WTC11 (cell line): Measurements from ENCODE around the gene FAM161B. TPM values are rescaled to one million over a fixed set of nuclear protein-coding genes. Genes with fewer than 3 reads are reported as not detected.

Experiments used
- ATAC-seq: fragments of 200-7000 bp; cut with Tn5 transposase; 2 replicates; pipeline ENCODE4 v1.10.0; 2021; ENCODE audit warnings: mild to moderate bottlenecking, moderate library complexity
- Bru-seq: library from RNA; stranded (reverse); fragments of 400-500 nt; gene quantifications from one replicate; lab custom pipeline; 2021; lab: Mats Ljungman, UMichigan
- CTCF ChIA-PET: fragments of 300-600 bp; sonication (Branson Sonifier 250); formaldehyde crosslinking; loops from one replicate; lab custom pipeline; 2021; ENCODE audit warnings: antibody characterized with exemption; lab: Charles Lee
- POLR2A ChIA-PET: fragments of 350-600 bp; sonication (Branson Sonifier 250); formaldehyde crosslinking; loops from one replicate; lab custom pipeline; 2021; ENCODE audit warnings: antibody characterized with exemption; lab: Charles Lee
- DNase-seq: peaks from one replicate; pipeline ENCODE4 v3.0.0; 2021; ENCODE audit warnings: low spot score
- H3K27ac Mint-ChIP-seq: 2 replicates; pipeline ENCODE4 v1.8.0; 2021; ENCODE audit warnings: mixed read lengths
- H3K27me3 Mint-ChIP-seq: 2 replicates; pipeline ENCODE4 v1.8.0; 2021; ENCODE audit warnings: low read depth, mild to moderate bottlenecking, moderate library complexity, mixed read lengths
- H3K36me3 Mint-ChIP-seq: 2 replicates; pipeline ENCODE4 v1.8.0; 2021; ENCODE audit warnings: mixed read lengths
- H3K4me1 Mint-ChIP-seq: 2 replicates; pipeline ENCODE4 v1.8.0; 2022; ENCODE audit warnings: mixed read lengths
- H3K4me3 Mint-ChIP-seq: 2 replicates; pipeline ENCODE4 v1.8.0; 2021; ENCODE audit warnings: mild to moderate bottlenecking, moderate library complexity, mixed read lengths
- H3K9me3 Mint-ChIP-seq: 2 replicates; pipeline ENCODE4 v1.8.0; 2021; ENCODE audit warnings: mixed read lengths
- ESRRA ChIP-seq: sonication (generic); formaldehyde crosslinking; IDR thresholded peaks from 2 replicates; pipeline ENCODE4 v1.8.1; 2022; ENCODE audit warnings: mild to moderate bottlenecking, missing genetic modification reagents, borderline replicate concordance
- FOXK1 ChIP-seq: sonication (generic); formaldehyde crosslinking; IDR thresholded peaks from 2 replicates; pipeline ENCODE4 v1.8.0; 2022; ENCODE audit warnings: mild to moderate bottlenecking, moderate library complexity, missing genetic modification reagents
- JAZF1 ChIP-seq: fragments of 250-450 bp; sonication (Bioruptor Pico); IDR thresholded peaks from 2 replicates; pipeline ENCODE4 v1.9.0; 2021; ENCODE audit warnings: moderate library complexity, mild to moderate bottlenecking, inconsistent platforms
- NR1H2 ChIP-seq: sonication (generic); formaldehyde crosslinking; IDR thresholded peaks from 2 replicates; pipeline ENCODE4 v1.9.0; 2021; ENCODE audit warnings: mild to moderate bottlenecking, moderate library complexity, missing genetic modification reagents
- NR3C1 ChIP-seq: sonication (generic); formaldehyde crosslinking; conservative IDR thresholded peaks from 2 replicates; pipeline ENCODE4 v1.8.1; 2023; ENCODE audit warnings: low read depth, mild to moderate bottlenecking, missing genetic modification reagents
- RELA ChIP-seq: sonication (generic); formaldehyde crosslinking; IDR thresholded peaks from 2 replicates; pipeline ENCODE4 v1.8.1; 2022; ENCODE audit warnings: missing genetic modification reagents, mild to moderate bottlenecking, borderline replicate concordance
- TCF7 ChIP-seq: sonication (generic); formaldehyde crosslinking; IDR thresholded peaks from 2 replicates; pipeline ENCODE4 v1.8.0; 2022; ENCODE audit warnings: mild to moderate bottlenecking, low read depth, missing genetic modification reagents, moderate library complexity
- ZNF121 ChIP-seq: sonication (generic); formaldehyde crosslinking; IDR thresholded peaks from 2 replicates; pipeline ENCODE4 v1.8.0; 2023; ENCODE audit warnings: missing genetic modification reagents
- ZNF138 ChIP-seq: sonication (generic); formaldehyde crosslinking; conservative IDR thresholded peaks from 2 replicates; pipeline ENCODE4 v1.8.1; 2022; ENCODE audit warnings: mild to moderate bottlenecking, moderate library complexity, missing genetic modification reagents
- ZNF396 ChIP-seq: fragments of 250-450 bp; sonication (Bioruptor Pico); IDR thresholded peaks from 2 replicates; pipeline ENCODE4 v1.8.0; 2021; ENCODE audit warnings: mild to moderate bottlenecking, moderate library complexity, borderline replicate concordance
- long read RNA-seq, 3 experiments: library from RNA in 1 of 3; library from capped mRNA in 1 of 3; library from polyadenylated mRNA in 1 of 3; unstranded in 2 of 3; stranded (forward) in 1 of 3; transcript quantifications; one replicate each; pipeline ENCODE4 v2.0.0, GENCODE V29; 2021
- total RNA-seq: library from RNA; stranded (reverse); gene quantifications from 3 replicates; pipeline ENCODE4 v1.2.3, GENCODE V29; 2021
- TF ChIP-seq, protein P1 (sequence below): sonication (generic); formaldehyde crosslinking; IDR thresholded peaks from 2 replicates; pipeline ENCODE4 v1.8.1; 2023; ENCODE audit warnings: mild to moderate bottlenecking, missing genetic modification reagents, moderate library complexity
- TF ChIP-seq, protein P2 (sequence below): fragments of 250-450 bp; sonication (Bioruptor Pico); IDR thresholded peaks from 2 replicates; pipeline ENCODE4 v2.1.2; 2022; ENCODE audit warnings: mild to moderate bottlenecking, moderate library complexity
- TF ChIP-seq, protein P3 (sequence below): sonication (generic); formaldehyde crosslinking; IDR thresholded peaks from 2 replicates; pipeline ENCODE4 v1.8.1; 2023; ENCODE audit warnings: mild to moderate bottlenecking, missing genetic modification reagents, moderate library complexity
- TF ChIP-seq, protein P4 (sequence below): sonication (generic); formaldehyde crosslinking; IDR thresholded peaks from 2 replicates; pipeline ENCODE4 v1.8.1; 2023; ENCODE audit warnings: mild to moderate bottlenecking, missing genetic modification reagents, borderline replicate concordance
- TF ChIP-seq, protein P5 (sequence below): sonication (generic); formaldehyde crosslinking; IDR thresholded peaks from 2 replicates; pipeline ENCODE4 v1.8.0; 2022; ENCODE audit warnings: mild to moderate bottlenecking, missing genetic modification reagents
- TF ChIP-seq, protein P6 (sequence below): sonication (generic); formaldehyde crosslinking; IDR thresholded peaks from 2 replicates; pipeline ENCODE4 v1.8.1; 2023; ENCODE audit warnings: mild to moderate bottlenecking, moderate library complexity, missing genetic modification reagents
- TF ChIP-seq, protein P7 (sequence below): fragments of 250-450 bp; sonication (Bioruptor Pico); IDR thresholded peaks from 2 replicates; pipeline ENCODE4 v1.9.0; 2021; ENCODE audit warnings: mild to moderate bottlenecking, borderline replicate concordance

The FAM161B gene, protein sequence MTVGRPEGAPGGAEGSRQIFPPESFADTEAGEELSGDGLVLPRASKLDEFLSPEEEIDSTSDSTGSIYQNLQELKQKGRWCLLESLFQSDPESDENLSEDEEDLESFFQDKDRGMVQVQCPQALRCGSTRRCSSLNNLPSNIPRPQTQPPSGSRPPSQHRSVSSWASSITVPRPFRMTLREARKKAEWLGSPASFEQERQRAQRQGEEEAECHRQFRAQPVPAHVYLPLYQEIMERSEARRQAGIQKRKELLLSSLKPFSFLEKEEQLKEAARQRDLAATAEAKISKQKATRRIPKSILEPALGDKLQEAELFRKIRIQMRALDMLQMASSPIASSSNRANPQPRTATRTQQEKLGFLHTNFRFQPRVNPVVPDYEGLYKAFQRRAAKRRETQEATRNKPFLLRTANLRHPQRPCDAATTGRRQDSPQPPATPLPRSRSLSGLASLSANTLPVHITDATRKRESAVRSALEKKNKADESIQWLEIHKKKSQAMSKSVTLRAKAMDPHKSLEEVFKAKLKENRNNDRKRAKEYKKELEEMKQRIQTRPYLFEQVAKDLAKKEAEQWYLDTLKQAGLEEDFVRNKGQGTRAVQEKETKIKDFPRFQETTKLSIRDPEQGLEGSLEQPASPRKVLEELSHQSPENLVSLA
- total RNA-seq (0.26 to 0.66 TPM (median 0.46 TPM) in 3 replicates), Bru-seq, nascent RNA (percentile 24 among the genes with signal in this experiment)
- long read RNA-seq, experiment 1, partial matches to known transcripts = 1 of 2 reads
- long read RNA-seq, experiment 1, other reads (novel, unspliced or antisense) = 1 of 2 reads
- long read RNA-seq, experiment 2 = 0 reads
- long read RNA-seq, experiment 3 = 0 reads

DNA sequence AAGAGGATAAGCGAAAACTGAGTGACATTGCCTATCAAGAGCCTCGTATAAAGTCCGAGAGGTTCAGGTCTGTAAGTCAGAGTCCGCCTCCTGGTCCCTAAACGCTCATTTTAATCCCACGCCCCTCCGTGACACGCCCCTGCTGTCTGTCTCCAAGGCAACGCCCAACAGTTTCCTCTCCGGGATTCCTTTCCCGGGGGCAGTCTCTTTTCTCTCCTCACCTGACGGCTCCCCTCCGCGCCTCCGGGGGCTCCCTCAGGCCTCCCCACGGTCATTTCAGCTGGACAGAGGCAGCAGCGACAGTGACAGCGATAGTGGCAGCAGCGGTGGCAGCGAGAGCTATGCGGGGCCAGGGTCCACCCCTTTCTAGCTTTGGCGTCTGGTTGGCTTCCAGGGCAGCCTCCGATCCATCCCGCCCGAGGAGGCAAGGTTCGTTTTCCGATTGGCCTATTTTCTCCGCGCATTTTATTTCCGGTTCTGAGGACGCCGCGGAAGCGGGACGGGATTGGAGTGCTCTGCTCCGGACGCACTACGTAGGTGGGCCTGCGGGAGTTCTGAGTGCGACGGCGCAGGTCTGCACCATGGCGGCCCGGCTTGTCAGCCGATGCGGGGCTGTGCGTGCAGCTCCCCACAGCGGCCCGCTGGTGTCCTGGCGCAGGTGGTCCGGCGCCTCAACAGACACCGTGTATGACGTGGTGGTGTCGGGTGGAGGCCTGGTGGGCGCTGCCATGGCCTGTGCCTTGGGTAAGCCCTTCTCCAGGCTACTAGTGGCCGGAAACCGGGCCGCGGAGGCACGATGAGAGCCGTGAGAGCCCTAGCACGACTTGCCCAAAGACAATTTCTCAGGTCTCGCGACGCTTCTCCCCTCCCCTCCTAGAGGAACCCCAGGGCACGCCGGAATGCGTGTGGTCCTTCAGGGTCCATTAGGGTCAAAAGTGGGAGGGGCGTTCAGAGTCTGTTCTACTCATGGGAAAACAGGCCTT is at the start of gene FAM161B, which contains the start of gene COQ6:
FAM161B (minus strand) TSS at position 343 of the 983 bp plus-strand sequence; CDS start at position 275, 68 bp downstream.
COQ6 (plus strand) TSS at position 551 of the 983 bp plus-strand sequence; CDS start at position 582, 31 bp downstream.
- Mint-ChIP-seq H3K36me3 (peaks cover 7% of the 10 kb centered on the region), H3K27me3 (peaks cover 18% of the 10 kb centered on the region; the same call in 1 of the 2 replicates), H3K4me3 (peak within 1 kb of the TSS; percentile 88), H3K27ac (peak within 1 kb of the TSS; percentile 90), H3K4me1 (peaks cover 6% of the 10 kb centered on the region), H3K9me3 (no peaks in the 10 kb centered on the region)
- DNase-seq (peak; percentile 90), ATAC-seq (peak; percentile 94)
- ChIA-PET POLR2A (interaction anchor here (0.7 to 1.0 kb wide), 2 partner anchors 63 to 110 kb away, joined by 3 to 4 read pairs; partner anchors contain the start of gene ZNF410), CTCF (interaction anchor here (0.6 to 1.3 kb wide), 5 partner anchors 9 to 221 kb away, joined by 3 to 9 read pairs (median 4); partner anchors contain the start of gene PTGR2)
- 0 out of 2 replicates have a peak, but pooled peaks have one; percentile 55 for TF ChIP-seq RELA (CRISPR knock-in tag)
- peak; percentile 85; the same call in 1 of the 2 replicates for TF ChIP-seq FOXK1
- TF ChIP-seq NR3C1 = no peak
- no peak for TF ChIP-seq ZNF396
- no peak for TF ChIP-seq NR1H2 (CRISPR knock-in tag)
- no peak for TF ChIP-seq JAZF1 (CRISPR knock-in tag)
- TF ChIP-seq TCF7 = no peak
- TF ChIP-seq, protein P1, sequence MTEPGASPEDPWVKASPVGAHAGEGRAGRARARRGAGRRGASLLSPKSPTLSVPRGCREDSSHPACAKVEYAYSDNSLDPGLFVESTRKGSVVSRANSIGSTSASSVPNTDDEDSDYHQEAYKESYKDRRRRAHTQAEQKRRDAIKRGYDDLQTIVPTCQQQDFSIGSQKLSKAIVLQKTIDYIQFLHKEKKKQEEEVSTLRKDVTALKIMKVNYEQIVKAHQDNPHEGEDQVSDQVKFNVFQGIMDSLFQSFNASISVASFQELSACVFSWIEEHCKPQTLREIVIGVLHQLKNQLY (CRISPR knock-in tag) = no peak
- TF ChIP-seq, protein P2, sequence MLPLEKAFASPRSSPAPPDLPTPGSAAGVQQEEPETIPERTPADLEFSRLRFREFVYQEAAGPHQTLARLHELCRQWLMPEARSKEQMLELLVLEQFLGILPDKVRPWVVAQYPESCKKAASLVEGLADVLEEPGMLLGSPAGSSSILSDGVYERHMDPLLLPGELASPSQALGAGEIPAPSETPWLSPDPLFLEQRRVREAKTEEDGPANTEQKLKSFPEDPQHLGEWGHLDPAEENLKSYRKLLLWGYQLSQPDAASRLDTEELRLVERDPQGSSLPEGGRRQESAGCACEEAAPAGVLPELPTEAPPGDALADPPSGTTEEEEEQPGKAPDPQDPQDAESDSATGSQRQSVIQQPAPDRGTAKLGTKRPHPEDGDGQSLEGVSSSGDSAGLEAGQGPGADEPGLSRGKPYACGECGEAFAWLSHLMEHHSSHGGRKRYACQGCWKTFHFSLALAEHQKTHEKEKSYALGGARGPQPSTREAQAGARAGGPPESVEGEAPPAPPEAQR = no peak
- TF ChIP-seq, protein P3, sequence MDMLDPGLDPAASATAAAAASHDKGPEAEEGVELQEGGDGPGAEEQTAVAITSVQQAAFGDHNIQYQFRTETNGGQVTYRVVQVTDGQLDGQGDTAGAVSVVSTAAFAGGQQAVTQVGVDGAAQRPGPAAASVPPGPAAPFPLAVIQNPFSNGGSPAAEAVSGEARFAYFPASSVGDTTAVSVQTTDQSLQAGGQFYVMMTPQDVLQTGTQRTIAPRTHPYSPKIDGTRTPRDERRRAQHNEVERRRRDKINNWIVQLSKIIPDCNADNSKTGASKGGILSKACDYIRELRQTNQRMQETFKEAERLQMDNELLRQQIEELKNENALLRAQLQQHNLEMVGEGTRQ = no peak
- TF ChIP-seq, protein P4, sequence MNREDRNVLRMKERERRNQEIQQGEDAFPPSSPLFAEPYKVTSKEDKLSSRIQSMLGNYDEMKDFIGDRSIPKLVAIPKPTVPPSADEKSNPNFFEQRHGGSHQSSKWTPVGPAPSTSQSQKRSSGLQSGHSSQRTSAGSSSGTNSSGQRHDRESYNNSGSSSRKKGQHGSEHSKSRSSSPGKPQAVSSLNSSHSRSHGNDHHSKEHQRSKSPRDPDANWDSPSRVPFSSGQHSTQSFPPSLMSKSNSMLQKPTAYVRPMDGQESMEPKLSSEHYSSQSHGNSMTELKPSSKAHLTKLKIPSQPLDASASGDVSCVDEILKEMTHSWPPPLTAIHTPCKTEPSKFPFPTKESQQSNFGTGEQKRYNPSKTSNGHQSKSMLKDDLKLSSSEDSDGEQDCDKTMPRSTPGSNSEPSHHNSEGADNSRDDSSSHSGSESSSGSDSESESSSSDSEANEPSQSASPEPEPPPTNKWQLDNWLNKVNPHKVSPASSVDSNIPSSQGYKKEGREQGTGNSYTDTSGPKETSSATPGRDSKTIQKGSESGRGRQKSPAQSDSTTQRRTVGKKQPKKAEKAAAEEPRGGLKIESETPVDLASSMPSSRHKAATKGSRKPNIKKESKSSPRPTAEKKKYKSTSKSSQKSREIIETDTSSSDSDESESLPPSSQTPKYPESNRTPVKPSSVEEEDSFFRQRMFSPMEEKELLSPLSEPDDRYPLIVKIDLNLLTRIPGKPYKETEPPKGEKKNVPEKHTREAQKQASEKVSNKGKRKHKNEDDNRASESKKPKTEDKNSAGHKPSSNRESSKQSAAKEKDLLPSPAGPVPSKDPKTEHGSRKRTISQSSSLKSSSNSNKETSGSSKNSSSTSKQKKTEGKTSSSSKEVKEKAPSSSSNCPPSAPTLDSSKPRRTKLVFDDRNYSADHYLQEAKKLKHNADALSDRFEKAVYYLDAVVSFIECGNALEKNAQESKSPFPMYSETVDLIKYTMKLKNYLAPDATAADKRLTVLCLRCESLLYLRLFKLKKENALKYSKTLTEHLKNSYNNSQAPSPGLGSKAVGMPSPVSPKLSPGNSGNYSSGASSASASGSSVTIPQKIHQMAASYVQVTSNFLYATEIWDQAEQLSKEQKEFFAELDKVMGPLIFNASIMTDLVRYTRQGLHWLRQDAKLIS = no peak
- TF ChIP-seq ESRRA (CRISPR knock-in tag) = peak; percentile 82
- TF ChIP-seq, protein P5, sequence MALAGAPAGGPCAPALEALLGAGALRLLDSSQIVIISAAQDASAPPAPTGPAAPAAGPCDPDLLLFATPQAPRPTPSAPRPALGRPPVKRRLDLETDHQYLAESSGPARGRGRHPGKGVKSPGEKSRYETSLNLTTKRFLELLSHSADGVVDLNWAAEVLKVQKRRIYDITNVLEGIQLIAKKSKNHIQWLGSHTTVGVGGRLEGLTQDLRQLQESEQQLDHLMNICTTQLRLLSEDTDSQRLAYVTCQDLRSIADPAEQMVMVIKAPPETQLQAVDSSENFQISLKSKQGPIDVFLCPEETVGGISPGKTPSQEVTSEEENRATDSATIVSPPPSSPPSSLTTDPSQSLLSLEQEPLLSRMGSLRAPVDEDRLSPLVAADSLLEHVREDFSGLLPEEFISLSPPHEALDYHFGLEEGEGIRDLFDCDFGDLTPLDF (CRISPR knock-in tag) = no peak
- TF ChIP-seq, protein P6, sequence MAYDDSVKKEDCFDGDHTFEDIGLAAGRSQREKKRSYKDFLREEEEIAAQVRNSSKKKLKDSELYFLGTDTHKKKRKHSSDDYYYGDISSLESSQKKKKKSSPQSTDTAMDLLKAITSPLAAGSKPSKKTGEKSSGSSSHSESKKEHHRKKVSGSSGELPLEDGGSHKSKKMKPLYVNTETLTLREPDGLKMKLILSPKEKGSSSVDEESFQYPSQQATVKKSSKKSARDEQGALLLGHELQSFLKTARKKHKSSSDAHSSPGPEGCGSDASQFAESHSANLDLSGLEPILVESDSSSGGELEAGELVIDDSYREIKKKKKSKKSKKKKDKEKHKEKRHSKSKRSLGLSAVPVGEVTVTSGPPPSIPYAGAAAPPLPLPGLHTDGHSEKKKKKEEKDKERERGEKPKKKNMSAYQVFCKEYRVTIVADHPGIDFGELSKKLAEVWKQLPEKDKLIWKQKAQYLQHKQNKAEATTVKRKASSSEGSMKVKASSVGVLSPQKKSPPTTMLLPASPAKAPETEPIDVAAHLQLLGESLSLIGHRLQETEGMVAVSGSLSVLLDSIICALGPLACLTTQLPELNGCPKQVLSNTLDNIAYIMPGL (CRISPR knock-in tag) = peak; percentile 41; the same call in 1 of the 2 replicates
- no peak for TF ChIP-seq ZNF138
- 0 out of 2 replicates have a peak, but pooled peaks have one; percentile 35 for TF ChIP-seq ZNF121
- TF ChIP-seq, protein P7, sequence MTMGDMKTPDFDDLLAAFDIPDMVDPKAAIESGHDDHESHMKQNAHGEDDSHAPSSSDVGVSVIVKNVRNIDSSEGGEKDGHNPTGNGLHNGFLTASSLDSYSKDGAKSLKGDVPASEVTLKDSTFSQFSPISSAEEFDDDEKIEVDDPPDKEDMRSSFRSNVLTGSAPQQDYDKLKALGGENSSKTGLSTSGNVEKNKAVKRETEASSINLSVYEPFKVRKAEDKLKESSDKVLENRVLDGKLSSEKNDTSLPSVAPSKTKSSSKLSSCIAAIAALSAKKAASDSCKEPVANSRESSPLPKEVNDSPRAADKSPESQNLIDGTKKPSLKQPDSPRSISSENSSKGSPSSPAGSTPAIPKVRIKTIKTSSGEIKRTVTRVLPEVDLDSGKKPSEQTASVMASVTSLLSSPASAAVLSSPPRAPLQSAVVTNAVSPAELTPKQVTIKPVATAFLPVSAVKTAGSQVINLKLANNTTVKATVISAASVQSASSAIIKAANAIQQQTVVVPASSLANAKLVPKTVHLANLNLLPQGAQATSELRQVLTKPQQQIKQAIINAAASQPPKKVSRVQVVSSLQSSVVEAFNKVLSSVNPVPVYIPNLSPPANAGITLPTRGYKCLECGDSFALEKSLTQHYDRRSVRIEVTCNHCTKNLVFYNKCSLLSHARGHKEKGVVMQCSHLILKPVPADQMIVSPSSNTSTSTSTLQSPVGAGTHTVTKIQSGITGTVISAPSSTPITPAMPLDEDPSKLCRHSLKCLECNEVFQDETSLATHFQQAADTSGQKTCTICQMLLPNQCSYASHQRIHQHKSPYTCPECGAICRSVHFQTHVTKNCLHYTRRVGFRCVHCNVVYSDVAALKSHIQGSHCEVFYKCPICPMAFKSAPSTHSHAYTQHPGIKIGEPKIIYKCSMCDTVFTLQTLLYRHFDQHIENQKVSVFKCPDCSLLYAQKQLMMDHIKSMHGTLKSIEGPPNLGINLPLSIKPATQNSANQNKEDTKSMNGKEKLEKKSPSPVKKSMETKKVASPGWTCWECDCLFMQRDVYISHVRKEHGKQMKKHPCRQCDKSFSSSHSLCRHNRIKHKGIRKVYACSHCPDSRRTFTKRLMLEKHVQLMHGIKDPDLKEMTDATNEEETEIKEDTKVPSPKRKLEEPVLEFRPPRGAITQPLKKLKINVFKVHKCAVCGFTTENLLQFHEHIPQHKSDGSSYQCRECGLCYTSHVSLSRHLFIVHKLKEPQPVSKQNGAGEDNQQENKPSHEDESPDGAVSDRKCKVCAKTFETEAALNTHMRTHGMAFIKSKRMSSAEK = no peak
